Right ventricle myocardium inferior (tissue), 1 donor: Measurements from ENCODE around the gene HDAC9. TPM values are rescaled to one million over a fixed set of nuclear protein-coding genes. Genes with fewer than 3 reads are reported as not detected.
"Not testable (repeated sequence)": the region's sequence is repeated elsewhere in the genome, so short reads cannot be mapped to it uniquely, and the experiment has no call there.

Source experiments
- ATAC-seq: fragments of 200-7000 bp; cut with Tn5 transposase; one replicate; pipeline ENCODE4 v1.9.1; 2020; ENCODE audit warnings: mild to moderate bottlenecking, moderate library complexity
- DNase-seq: peaks from one replicate; pipeline ENCODE4 v3.0.0; 2021; ENCODE audit errors: missing footprints
- intact Hi-C: fragments of 100-400 bp; cut with DNase I; formaldehyde crosslinking; loops from one replicate; pipeline ENCODE4 v1.11.0; 2022
- total RNA-seq: library from RNA; stranded (reverse); fragmentation: NEBNext Ultra II Directional; extraction: Animal tissue kit (Norgen Biotek cat#: 25700); gene quantifications from one replicate; pipeline ENCODE4 v1.2.1, GENCODE V29; 2021
- donor health status: DM: no; HTN: yes; CAD: no; lungs with severe emphysema.

Gene HDAC9
- total RNA-seq, 1 donor from 2014 or later: 25.3 TPM

DNA sequence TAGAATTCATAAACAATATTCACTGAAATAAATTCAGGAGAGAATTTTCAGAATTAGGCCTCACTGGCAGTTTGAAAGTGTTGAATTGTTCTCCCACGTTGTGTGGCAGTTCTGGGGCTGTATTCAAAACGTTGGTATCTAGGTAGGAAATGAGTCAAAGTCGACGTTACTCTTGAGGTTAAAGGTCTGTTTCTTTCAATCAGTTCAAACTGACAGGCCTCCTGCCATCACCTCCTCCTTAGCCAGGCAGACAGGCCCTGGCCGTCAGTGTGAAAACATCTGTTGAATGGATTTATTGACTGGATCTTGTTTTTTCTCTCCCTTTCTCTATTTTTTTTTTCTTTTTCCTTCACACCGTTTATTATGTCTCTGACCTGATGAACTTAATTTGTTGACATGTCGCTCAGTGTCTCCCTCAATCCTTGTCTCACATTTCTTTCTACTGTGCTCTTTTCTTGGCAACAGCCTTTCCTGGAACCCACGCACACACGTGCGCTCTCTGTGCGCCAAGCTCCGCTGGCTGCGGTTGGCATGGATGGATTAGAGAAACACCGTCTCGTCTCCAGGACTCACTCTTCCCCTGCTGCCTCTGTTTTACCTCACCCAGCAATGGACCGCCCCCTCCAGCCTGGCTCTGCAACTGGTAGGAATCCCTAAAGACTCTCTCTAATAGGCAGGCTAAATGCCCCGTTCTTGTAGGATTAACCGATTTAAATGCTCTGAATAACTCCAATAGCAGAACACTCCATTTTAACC lies 231.7 kb downstream of the HDAC9 start:
- ATAC-seq: no peak
- DNase-seq: no peak
- intact Hi-C loops: no loop called here

DNA sequence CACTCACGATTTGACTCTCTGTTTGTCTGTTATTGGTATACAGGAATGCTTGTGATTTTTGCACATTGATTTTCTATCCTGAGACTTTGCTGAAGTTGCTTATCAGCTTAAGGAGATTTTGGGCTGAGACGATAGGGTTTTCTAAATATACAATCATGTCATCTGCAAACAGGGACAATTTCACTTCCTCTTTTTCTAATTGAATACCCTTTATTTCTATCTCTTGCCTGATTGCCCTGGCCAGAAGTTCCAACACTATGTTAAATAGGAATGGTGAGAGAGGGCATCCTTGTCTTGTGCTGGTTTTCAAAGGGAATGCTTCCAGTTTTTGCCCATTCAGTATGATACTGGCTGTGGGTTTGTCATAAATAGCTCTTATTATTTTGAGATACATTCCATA lies 240.5 kb downstream of the HDAC9 start:
- intact Hi-C loops, DNase-seq, ATAC-seq: not testable (repeated sequence)

DNA sequence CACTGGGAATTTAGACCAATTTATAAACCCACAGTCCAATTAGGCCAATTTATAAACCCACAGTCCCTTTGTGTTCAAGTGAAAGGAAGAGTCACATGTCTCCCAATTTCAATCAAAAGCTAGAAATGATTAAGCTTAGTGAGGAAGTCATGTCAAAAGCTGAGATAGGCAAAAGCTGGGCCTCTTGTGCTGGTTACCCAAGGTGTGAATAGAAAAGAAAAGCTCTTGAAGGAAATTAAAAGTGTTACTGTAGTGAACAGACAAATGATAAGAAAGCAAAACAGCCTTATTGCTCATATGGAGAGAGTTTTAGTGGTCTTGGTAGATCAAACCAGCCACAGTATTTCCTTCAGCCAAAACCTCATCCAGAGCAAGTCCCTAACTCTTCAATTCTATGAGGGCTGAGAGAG lies 245.0 kb downstream of the HDAC9 start:
- ATAC-seq (no peak), DNase-seq (no peak)
- intact Hi-C loops: no loop called here

DNA sequence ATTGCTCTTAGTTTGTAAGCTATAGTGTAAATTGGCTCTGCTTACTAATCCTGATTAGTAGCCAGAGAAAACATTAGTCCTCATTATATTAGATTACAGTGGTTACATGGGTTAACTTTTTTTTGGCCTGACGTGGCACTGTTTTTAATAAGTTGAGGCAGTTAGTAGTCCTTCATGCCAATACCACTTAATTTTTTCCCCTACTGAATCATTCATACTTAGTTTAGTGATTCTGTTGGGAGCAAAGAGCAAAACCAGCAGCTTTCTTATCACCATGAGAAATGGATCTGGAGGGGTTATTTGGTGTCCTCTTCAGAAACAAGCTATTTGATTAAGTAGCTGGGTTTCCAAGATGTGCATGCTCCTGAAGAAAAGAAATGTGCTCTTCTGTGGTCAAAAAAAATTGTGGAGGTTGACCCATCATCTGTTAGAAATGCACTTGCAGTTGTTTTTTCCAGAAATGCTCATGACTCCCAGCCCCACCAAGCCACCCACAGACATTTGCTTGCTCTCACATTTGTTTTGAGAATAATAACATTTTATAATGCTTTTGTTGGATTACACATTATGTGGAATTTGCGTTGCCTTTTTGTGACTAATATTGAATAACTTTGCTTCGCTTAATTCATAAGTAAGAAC lies 258.5 kb downstream of the HDAC9 start:
- intact Hi-C loops: no loop called here
- no peak for DNase-seq
- ATAC-seq: no peak

DNA sequence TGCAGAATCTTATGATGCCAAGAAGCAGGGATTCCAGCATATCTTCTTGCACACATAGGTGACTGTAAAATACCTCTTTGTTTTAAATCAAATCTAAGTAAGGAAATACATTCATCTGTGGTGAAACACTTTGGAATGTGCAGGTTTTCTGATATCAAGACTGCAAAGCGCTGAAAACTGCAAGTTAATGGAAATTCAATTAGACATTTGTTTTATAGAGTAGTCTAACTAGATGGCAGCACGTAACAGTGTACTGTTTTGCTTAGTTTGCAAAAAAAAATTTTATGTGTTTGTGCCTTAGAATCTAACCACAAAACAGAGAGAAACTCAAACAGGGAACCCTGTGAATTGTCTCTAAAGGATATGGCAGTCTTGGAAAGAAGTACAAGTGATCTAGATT lies 259.2 kb downstream of the HDAC9 start:
- DNase-seq: no peak
- ATAC-seq: no peak
- intact Hi-C loops: no loop called here

DNA sequence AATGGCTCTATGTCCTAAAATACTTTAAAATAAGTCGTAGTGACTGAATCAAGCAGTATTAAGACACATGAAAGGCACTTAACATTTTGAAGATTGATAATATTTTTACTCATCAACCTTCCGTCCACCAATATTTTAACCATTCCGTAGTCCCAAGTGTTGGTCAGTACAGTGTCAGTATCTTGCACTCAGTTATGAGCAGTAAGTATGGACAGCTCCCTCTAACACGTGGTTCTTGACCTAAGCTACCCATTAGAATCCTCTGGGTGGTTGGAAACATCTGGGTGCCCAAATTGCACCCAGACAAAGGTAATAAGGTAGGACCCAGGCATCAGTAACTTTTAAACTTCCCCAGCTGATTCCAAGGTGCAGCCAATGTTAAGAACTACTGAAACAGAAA lies 260.2 kb downstream of the HDAC9 start:
- intact Hi-C loops: no loop called here
- DNase-seq (no peak), ATAC-seq (no peak)

DNA sequence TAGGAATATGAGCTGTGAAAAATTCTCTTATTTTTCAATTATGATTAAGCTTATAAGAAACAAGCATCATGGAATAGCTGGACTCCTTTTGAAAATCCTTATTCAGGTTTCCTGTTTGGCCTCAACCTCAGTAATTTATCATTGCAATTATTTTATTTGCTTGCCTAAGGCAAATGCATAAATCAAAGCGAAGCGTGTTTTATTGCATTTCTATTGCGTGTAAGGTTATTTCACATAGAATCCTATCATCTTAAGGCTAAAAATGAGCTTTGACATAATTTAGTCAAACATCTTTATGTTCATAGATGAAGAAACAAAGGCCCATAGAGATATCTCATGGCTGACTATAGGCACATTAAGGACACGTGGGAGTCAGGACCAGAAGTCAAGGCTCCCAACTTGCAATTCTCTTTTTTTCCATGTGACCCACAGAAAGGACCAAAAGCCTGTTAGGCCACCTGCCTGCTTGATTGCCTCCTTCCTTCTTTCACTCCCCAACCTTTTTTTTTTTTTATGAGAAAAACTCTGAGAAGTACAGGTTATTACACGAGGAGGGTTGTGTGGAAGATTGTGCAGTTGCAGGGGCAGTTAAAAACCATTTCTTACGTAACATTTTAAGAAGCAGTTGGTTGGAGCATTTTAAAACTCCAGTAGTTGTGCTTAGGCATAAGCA lies 261.0 kb downstream of the HDAC9 start:
- intact Hi-C loops: no loop called here
- DNase-seq: no peak
- ATAC-seq: no peak

DNA sequence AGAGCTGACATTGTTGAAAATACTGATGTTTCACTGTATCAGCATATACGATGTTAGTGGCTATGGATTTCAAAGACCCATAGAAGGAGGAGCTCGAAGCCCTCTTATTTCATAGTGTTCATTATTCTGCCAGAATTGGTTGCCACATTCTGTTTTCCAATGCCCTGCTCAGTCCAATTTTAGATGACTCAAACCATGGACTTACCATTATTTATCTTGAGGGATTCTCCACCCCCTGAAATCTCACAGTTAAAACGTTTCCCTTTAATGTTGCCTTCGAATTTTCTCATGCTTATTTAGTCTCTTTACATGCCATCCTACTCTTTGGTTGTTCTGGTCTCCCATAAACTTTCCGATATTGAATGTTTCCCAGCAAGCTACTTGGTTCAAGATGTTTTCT lies 264.5 kb downstream of the HDAC9 start:
- intact Hi-C loops: no loop called here
- no peak for ATAC-seq
- DNase-seq: no peak

DNA sequence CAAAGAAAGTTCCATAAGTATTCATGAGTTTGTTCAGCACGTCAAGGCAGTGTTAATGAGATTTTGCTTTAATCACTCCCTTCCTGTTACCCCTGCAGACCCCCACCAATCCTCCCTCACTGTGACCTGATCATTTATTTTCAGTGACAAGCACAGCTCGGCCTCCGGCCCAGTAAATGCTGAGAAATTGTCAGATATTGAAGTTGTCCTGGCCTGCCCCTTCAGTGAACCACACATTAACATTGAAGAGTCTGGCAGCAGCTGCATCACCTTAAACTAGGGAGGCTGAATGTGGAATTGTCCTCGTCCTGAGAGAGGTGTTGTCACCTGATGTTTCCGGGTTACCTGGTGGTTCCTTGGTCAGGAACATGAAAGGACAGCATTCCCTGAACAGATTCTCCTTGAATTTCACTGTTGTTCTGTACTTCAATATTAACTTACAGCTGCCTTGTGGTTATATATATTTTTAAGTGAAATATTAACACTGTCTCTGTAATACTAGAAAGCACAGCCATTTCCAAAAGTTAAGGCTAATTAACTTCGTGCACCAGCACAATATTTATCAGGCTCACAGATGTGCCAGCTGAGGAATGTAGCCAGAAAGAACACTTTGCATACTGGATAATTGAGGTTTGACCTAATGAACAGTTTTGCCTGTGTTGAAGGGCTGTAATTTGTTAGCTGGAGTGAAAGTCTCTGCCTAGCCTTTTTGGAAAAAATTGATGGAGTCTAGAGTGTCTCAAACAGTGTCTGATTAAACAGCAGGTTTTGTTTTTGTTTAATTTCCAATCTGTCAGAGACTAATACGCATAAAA lies 265.3 kb downstream of the HDAC9 start:
- intact Hi-C loops: no loop called here
- ATAC-seq (no peak), DNase-seq (no peak)

DNA sequence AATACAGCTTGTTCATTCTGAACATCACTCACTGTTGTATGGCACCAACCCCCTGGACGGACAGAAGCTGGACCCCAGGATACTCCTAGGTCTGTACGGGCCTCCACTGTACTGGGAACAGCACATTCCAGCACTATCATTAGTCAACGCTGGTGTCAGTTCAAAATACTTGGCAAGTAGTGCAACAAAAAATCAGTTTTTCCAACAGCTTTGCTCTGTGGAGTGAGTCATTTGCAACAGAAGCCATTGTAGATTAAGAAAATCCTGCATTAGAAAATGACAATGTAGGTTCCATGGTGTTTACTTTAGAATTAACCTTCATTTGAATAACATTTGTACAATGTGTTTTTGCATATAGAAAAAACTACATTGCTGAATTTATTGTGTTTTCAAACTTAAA lies 266.6 kb downstream of the HDAC9 start:
- DNase-seq: no peak
- intact Hi-C loops: no loop called here
- peak; percentile 23 for ATAC-seq

DNA sequence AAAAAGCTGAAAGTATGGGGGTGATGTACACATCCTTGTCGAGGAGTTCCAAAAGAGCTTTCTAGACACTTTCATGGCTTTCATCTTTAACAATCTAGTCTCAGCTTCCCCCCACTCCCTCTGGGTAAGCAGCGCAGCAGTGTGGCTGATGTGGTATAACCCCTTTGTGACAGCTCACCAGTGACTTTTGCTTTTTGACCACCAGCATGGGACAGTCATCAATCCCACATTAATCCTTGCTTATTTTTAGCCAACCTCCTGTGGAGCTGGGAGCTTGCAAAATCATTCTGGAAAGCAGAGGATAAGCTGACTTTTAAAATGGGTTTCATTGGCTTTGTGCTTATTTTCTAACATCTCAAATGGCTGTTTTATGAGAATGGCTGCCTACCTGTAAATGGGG lies 272.7 kb downstream of the HDAC9 start:
- DNase-seq (no peak), ATAC-seq (no peak)
- intact Hi-C loops: no loop called here

DNA sequence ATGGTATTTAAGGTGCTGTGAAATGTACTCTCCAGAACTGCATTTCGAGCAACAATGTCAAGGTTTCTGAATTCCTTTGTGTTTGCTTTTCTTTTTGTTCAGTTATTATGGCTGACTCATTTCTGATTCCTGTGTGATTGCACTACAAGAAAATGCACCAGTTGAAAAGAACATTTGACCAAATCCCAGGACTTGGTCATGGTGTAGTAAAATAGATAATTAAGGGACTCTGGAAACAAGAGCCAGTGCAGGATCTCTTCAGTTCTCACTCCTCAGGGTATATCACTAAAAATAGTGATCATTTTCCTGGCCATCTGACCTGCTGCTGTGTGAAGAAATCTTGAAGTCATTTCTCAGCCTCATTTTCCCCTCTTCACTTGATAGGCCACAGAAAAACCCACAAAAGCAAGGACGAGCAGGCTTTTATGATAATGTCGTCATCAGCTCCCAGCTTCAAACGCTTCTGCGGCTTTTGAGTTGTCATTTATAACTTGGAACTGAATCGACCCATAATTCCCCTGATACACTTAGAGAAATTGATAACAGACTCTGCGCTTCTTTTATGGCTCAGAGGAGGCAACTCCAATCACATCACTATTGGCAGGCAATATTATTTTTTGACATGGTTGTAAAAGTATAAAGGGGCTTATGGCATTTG lies 274.7 kb downstream of the HDAC9 start:
- DNase-seq (no peak), ATAC-seq (no peak)
- intact Hi-C loops: no loop called here

DNA sequence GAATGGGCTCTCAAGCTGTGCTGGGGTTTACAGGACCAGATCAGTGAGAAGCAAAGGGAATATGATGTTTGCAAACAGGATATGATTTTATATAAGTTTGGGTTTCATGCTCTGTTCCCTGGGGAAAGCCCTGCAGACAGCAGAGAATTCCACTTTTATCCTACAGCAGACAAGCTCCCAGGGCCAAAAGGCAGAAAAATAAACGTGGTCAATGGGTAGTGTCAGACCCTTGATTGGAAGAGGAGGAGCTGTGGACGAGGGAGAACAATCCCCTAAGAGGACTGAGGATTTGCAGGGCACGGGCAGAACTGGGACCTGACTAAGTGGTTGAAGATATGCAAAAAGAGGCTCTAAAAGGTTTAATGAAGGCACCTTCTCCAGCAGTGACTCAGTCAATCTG lies 275.3 kb downstream of the HDAC9 start:
- intact Hi-C loops: no loop called here
- no peak for ATAC-seq
- DNase-seq: no peak

DNA sequence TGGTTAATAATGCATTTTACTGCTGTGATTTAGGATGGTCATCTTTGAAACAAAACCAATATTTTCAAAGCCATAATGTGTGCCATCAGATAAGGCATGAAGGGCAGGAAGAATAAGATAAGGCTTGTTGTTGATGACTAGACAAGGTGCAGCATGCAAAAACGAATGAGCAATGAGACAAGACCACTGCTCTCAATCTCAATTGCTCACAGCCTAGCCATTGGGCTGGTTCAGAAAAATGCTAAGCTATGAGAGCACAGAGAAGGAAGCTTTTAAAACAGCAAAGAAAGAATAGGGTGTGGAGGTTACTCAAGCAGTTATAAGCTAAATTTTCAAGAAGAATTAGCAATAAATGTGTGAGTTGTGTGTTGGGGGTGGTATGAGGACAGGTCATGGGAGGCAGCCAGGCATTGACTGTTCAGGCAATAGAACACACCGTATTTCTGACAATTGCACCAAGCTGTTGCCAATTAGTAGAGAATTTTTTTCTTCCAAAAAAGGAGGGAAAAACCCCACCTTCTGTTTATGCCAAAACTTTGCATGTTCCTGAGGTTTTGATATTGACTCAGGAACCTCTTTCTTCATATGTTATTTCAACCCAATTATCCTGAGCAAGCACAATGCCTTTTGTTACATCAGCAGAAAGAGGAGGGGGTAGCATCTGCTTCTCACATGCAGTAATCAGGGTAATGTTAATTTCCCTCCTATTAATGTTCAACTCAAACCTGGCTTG lies 276.5 kb downstream of the HDAC9 start:
- intact Hi-C loops: no loop called here
- no peak for ATAC-seq
- DNase-seq: no peak

DNA sequence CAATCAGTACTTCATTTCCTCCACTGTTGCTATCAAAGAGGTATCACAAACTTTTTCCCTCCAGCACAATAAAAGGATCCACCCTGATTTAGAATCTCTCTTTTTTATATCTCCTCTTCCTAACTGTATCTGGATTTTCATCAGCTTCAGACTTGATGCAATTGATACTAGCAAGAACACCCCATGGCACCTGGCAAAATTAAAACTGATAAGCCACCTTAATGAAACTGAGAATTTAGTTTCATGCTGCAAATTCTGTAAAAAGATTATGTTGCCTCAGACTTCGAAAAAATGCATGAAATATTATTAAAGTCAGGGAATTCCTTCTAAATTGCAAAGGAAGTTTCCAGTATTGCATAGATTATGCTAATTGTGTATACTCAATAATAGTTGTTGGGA lies 277.0 kb downstream of the HDAC9 start:
- intact Hi-C loops: no loop called here
- ATAC-seq: no peak
- no peak for DNase-seq

DNA sequence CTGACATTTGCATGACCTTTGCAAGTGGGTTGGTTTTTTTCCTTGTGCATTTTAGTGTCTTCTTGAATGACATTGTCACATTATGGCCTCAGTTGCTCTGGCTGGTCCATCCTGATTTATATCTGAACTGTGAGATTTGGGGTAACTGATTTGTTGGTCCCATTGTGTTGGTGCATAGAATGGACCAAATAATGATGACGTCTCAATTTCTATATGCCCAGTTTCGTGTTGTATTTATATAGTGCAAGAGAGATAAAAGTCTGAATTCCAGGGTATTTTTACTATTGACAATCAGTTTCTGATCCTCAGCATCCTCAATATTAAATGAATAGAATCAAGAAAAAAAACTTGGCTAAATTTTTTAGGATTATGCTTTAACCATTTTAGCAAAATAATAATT lies 281.8 kb downstream of the HDAC9 start:
- ATAC-seq (no peak), DNase-seq (no peak)
- intact Hi-C loops: no loop called here

DNA sequence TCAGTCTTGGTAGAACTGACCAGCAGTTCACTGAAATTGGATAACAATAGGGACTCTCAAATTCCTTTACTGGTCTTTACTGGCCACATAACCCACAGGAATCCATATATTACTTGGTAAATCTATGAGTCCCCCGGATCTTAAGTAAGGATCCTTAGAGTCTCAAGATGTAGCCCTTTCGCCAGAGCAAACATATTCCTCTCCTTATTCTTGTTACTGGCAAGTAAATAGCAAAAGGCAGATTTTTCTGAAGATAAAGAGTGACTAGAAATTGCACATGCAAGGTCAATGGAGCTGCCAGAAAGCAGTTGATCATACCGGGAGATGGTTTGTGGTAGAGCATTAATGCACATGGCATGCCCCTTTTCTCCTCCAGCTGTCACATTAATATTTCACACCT lies 283.0 kb downstream of the HDAC9 start:
- no peak for ATAC-seq
- DNase-seq: no peak
- intact Hi-C loops: no loop called here

DNA sequence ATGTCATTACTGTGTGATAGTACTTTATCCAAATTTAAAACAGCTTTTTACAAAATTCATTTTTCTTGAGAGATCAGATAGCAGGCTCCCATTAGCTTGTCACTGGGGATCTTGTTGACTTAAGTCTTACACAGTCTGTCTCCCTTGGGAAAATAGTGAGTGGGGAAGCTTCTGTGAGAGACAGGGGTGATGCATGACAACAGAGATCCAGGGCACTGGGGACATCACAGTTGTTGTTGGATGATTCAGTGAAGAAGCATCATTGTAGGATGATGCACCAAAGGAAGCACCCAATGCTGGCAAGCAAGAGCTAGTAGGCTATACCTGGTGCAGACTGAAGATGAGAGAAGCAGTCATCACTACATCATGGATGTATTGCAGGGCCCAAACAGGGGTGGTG lies 284.7 kb downstream of the HDAC9 start:
- intact Hi-C loops: no loop called here
- DNase-seq (no peak), ATAC-seq (no peak)
